Measurements from ENCODE around the gene SRGAP3.

DNA sequence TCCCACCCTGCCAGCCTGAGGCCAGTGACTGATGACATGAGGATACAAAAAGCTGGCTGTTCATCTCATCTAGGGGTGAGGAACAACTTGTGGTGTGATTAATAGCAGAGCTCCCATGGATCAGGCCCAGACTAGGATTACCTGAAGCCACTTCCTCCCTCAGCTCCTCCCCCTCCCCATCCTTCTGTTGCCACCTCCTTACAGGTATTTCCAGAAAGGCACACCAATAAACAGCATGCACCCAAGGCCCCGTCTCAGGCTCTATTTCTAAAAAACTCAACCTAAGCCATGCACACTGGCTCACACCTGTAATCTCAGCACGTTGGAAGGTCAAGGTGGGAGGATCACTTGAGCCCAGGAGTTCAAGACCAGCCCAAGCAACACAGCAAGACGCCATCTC lies 54.1 kb downstream of the SRGAP3 start:
- TF ChIP-seq, protein P1, sequence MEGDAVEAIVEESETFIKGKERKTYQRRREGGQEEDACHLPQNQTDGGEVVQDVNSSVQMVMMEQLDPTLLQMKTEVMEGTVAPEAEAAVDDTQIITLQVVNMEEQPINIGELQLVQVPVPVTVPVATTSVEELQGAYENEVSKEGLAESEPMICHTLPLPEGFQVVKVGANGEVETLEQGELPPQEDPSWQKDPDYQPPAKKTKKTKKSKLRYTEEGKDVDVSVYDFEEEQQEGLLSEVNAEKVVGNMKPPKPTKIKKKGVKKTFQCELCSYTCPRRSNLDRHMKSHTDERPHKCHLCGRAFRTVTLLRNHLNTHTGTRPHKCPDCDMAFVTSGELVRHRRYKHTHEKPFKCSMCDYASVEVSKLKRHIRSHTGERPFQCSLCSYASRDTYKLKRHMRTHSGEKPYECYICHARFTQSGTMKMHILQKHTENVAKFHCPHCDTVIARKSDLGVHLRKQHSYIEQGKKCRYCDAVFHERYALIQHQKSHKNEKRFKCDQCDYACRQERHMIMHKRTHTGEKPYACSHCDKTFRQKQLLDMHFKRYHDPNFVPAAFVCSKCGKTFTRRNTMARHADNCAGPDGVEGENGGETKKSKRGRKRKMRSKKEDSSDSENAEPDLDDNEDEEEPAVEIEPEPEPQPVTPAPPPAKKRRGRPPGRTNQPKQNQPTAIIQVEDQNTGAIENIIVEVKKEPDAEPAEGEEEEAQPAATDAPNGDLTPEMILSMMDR (IDR thresholded peaks at IDR 0.05): no peak
- TF ChIP-seq POLR2A (IDR thresholded peaks at IDR 0.05): no peak

All from body of pancreas (tissue), 4 donors.